ENCODE data around the gene CHRM5. TPM values are rescaled to one million over a fixed set of nuclear protein-coding genes. Genes with fewer than 3 reads are reported as not detected.

The CHRM5 gene
- total and polyA plus RNA-seq, 2 of the 8 experiments (the other 6 are each of a cell fraction or from before 2014, with no cell fraction given) = not detected

GRCh38 chr15:34109797-34110663, 141.7 kb downstream of the CHRM5 start:
- Histone ChIP-seq H2BK12ac (ENCODE audit: low read depth, low read length) (no peak overlapping the region), H4K91ac (replicated peaks; ENCODE audit: insufficient read length, low read length) (no peak overlapping the region), H2BK5ac (ENCODE audit: low read depth, low read length) (no peak overlapping the region), H3K4me1 (replicated peaks in 1 of 4; ENCODE audit: control insufficient read depth in 3 of 4, insufficient read depth in 4 of 4, low read length in 3 of 4) (no peaks in the 10 kb centered on the region; a peak in 1 of 7 replicates), H3K79me1 (ENCODE audit: low read depth, low read length) (no peaks in the 10 kb centered on the region), H3K18ac (ENCODE audit: extremely low read depth, low read length) (no peak overlapping the region), H3K14ac (ENCODE audit: insufficient read length) (no peak overlapping the region), H3K4me2 (ENCODE audit: insufficient read depth in 1 of 2, low read depth in 2 of 2, low read length in 2 of 2) (no peak overlapping the region), H3K36me3 (ENCODE audit: control insufficient read depth in 2 of 4, insufficient read depth in 4 of 4, low read length in 3 of 4) (no peaks in the 10 kb centered on the region), H2AK5ac (ENCODE audit: low read depth, low read length) (no peak overlapping the region), H3K9ac (replicated peaks in 1 of 4; ENCODE audit: extremely low read depth in 1 of 4, low read depth in 3 of 4, low read length in 3 of 4) (no peak overlapping the region), H3K9me3 (ENCODE audit: insufficient read depth in 2 of 2, low read depth in 1 of 2, low read length in 1 of 2) (no peaks in the 10 kb centered on the region), H2AFZ (ENCODE audit: low read length) (no peak overlapping the region), H4K20me1 (replicated peaks in 1 of 2; ENCODE audit: control insufficient read depth in 1 of 2, insufficient read depth in 2 of 2, low read length in 2 of 2) (no peaks in the 10 kb centered on the region), H3K4ac (replicated peaks; ENCODE audit: insufficient read length, low read depth, low read length) (no peak overlapping the region), H4K5ac (ENCODE audit: insufficient read length, low read depth, low read length) (no peak overlapping the region), H3K27ac (ENCODE audit: low read depth, low read length) (no peak overlapping the region), H3K23ac (ENCODE audit: insufficient read length) (no peak overlapping the region), H2BK120ac (replicated peaks; ENCODE audit: low read depth, low read length) (no peak overlapping the region), H3K23me2 (ENCODE audit: low read depth, low read length) (no peaks in the 10 kb centered on the region; the same call in 1 of the 2 replicates), H3K4me3 (ENCODE audit: extremely low read depth in 1 of 4, insufficient read depth in 2 of 4, low read depth in 3 of 4, low read length in 4 of 4) (no peak overlapping the region), H2BK15ac (ENCODE audit: low read length) (no peak overlapping the region), H4K8ac (ENCODE audit: extremely low read depth, insufficient read depth, low read length) (no peak overlapping the region), H3K27me3 (replicated peaks in 1 of 4; ENCODE audit: control insufficient read depth in 3 of 4, extremely low read depth in 1 of 4, insufficient read depth in 3 of 4, low read length in 3 of 4) (no peaks in the 10 kb centered on the region), H2BK20ac (ENCODE audit: low read length) (no peak overlapping the region), H3K79me2 (ENCODE audit: control insufficient read depth in 1 of 2, insufficient read depth in 2 of 2, low read length in 2 of 2) (no peaks in the 10 kb centered on the region), H3K56ac (replicated peaks; ENCODE audit: insufficient read length, low read depth, low read length) (no peak overlapping the region)
- DNase-seq (ENCODE audit: low read depth in 1 of 2, low spot score in 2 of 2) = no peak
- WGBS, 2 experiments (ENCODE audit: extremely low coverage in 1 of 2, insufficient coverage in 1 of 2, insufficient read length in 1 of 2, insufficient replicate concordance in 2 of 2, low coverage in 1 of 2, low lambda C conversion rate in 2 of 2, missing lambda C conversion rate in 1 of 2) = 70% methylated on average over 5 of the region's 5 CpGs; no CpG with 5 or more reads in 1 of the 2 experiments
- no peak for FAIRE-seq
- ChIA-PET POLR2A (ENCODE audit: partially characterized antibody) (interaction anchor here (0.5 to 2.7 kb wide), 5 partner anchors 8 to 228 kb away, joined by 3 to 15 read pairs (median 4); partner anchors contain the start of genes EMC7, KATNBL1 and PGBD4), CTCF (ENCODE audit: partially characterized antibody) (interaction anchor here (0.5 to 5.9 kb wide), 34 partner anchors 9 to 473 kb away, joined by 3 to 74 read pairs (median 5); partner anchors contain the start of genes EMC7, GOLGA8B and KATNBL1)
- TF ChIP-seq EZH2 (IDR thresholded peaks at IDR 0.05; ENCODE audit: low read depth, low read length, severe bottlenecking) = no peak
- no peak for TF ChIP-seq SIX5 (IDR thresholded peaks at IDR 0.05; ENCODE audit: low read depth, low read length)
- TF ChIP-seq CTCF (IDR thresholded peaks at IDR 0.05; ENCODE audit: control extremely low read depth in 1 of 3, insufficient read depth in 1 of 3, low read depth in 1 of 3, low read length in 3 of 3) = peak in 2 of 3 experiments; percentile 60 to 61; a peak in 2 of 4 replicates
- no peak for TF ChIP-seq BACH1 (IDR thresholded peaks at IDR 0.05; ENCODE audit: low read length)
- TF ChIP-seq RAD21 (IDR thresholded peaks at IDR 0.05 in 1 of 2, conservative IDR thresholded peaks at IDR 0.05 in 1 of 2; ENCODE audit: low read depth in 2 of 2, low read length in 2 of 2) = peak; percentile 84
- no peak for TF ChIP-seq EP300 (IDR thresholded peaks at IDR 0.05; ENCODE audit: borderline replicate concordance in 1 of 2, low read depth in 2 of 2, low read length in 2 of 2)
